Umbilical cord (tissue), 2 donors: ENCODE results near the gene POGK. TPM values are rescaled to one million over a fixed set of nuclear protein-coding genes. Genes with fewer than 3 reads are reported as not detected.

ENCODE experiments used
- DNase-seq: peaks from one replicate; pipeline ENCODE4 v3.0.0-alpha.2; 2015; ENCODE audit warnings: low spot score
- total RNA-seq: library from RNA; depleted of rRNA; stranded (reverse); fragments of >200 nt; gene quantifications from one replicate; pipeline ENCODE4 v1.2.3, GENCODE V29; 2014; ENCODE audit warnings: low replicate concordance; ENCODE audit not compliant: insufficient read depth

Gene POGK
- total RNA-seq, 1 donor from 2014 or later, result 29.9 TPM

DNA sequence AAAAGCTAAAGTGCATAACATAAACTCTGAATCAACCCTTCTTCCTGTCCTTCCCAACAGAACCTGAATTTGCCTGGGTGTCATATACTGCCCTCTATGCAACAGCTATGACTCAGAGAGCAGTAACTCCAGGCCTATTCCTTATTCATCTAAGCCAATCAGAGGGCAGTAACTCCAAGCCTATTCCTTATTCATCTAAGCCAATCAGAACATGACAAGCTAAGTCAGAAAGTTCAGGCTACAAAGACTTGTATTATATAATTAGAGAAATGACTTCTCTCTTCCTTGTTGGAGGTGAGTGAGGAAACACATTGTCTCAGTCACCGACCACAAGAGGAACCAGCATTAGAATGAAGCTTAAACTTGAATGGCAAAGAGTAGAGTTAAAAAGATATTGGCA, 63.0 kb downstream of the POGK start:
- DNase-seq, result no peak

DNA sequence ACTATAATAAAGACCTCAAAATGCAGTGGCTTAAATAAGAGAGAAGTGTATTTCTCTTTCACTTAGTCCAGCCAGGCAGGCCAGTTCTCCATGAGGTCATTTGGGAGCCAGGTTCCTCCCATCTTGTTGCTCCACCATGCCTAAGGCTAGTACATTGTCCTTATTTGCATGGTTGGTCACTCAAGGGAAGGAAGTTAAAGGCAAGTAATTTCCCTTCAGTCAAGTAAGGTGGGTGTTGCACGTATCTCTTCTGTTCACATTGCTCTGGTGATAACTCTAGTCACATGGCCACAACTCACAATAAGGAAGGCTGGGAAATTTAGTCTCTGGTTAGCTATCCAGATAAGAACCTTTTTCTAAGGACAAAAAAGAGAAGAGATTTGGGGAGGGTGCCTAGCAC, 64.0 kb downstream of the POGK start:
- DNase-seq, result no peak

DNA sequence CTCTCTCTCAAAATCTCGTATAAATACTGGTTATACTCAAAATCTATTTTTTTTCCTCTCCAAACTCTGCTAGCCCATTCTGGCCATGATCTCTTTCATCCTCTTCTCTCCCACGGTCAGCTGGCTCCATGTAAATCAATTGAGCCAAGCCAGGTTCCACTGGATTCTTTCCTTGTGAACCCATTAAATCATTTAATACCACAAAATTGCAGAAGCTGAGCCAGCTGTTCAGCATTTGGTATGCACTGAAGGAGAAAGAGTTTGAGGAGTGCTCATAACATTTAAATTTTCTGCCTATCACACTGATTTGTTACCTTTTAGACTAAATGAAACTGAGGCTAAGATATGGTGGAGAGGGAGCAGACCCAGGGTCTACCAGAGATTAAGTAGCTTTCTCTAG, 65.9 kb downstream of the POGK start:
- DNase-seq, result peak; percentile 92

DNA sequence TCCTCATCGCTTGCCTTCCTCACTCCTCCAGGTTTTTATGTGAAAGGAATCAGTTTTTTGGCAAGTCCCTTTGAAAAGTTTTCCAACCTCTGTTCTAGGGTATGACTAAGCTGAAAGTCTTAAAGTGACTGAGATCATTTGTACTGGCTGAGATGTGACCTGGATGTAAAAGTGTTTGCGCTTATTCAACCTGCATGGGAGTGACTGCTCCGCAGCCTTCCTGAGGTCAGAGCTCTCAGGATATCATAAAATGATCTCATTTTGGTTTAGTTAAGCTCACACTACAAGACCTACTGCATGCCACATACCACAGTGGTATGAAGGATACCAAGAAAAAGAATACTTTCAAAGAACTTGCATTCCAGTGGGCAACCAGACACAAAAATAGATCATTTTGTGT, 66.6 kb downstream of the POGK start:
- DNase-seq, result peak; percentile 70

Other genes starting within 250 kb of the POGK start
- 16.1 TPM for gene TADA1, start 36.8 kb downstream of the POGK start, total RNA-seq
- 4.1 TPM for gene ILDR2, start 136.1 kb downstream of the POGK start, total RNA-seq
- gene MAEL, start 149.8 kb downstream of the POGK start, total RNA-seq, result 7.9 TPM